ENCODE measurements around the gene PRPF31.

DNA sequence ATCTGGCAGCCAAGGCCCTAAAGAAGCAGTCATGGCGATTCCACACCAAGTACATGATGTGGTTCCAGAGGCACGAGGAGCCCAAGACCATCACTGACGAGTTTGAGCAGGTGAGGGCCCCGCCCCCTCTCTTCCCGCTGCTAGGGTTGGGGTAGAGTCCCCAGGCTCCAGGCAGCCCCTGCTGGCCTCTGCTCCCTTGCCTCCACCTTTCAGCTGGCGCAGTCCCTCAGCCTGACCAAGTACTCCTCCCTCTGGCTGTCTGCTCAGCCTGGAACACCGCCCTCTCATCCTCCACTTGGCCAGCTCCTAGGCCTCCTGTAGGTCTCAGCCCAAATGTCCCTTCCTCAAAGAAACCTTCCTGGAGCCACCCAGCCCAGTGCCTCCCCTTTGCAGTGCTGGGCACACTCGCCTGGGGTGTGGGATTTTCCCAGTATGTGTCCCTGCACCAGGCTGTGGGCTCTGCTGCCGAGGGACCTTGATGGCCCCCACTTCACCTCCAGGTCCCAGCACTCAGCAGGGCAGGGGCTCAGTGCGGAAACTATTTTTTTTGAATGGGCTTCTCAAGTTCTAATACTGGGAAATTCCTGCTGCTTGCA lies 38.3 kb downstream of the PRPF31 start:
- TF ChIP-seq ZNF274 (IDR thresholded peaks at IDR 0.05; ENCODE audit: low read depth, low read length): no peak
- no peak for TF ChIP-seq YY1 (IDR thresholded peaks at IDR 0.05; ENCODE audit: insufficient read depth, insufficient read length)
